NCI-H1092 treated with DMSO at 0.1 percent for 48 hours (cell line): ENCODE data around the gene CYTH4.

Experiments
- DNase-seq: peaks from one replicate; lab custom pipeline; 2025; lab: John Stamatoyannopoulos, UW

CYTH4 gene

DNA sequence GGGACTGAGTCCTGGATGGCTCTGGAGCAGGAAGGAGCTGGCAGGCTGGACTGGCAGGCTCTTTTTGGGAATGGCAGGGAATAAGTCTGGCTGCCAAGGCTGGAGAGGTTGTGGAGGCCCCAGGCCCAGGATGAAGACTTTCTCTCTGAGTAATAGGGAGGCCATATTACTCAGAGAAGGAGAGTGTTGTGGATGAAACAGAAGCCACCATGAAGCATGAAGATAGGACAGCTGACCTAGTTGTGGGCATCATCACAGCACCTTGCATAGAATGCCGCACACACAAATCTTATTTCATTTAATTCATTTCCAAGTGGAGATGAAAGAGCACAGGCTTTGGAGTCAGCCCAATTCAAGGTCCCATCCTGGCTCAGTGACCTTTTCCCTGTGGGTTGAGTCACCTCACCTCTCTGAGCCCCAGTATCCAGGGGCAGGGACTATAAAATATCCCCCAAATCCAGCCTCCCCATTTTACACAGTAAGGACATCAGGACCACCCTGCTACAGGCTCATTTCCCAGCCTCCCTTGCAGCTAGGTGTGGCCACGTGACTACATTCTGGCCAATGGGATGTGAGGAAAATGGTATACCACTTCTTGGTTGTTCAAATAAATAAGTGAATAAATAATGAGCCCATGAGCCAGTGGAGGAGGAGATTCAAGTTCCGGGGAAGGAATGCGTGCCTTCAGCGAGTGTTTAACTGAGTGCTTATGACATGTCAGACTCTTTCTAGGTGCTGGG is 9.4 kb downstream of the CYTH4 start:
- DNase-seq: no peak

DNA sequence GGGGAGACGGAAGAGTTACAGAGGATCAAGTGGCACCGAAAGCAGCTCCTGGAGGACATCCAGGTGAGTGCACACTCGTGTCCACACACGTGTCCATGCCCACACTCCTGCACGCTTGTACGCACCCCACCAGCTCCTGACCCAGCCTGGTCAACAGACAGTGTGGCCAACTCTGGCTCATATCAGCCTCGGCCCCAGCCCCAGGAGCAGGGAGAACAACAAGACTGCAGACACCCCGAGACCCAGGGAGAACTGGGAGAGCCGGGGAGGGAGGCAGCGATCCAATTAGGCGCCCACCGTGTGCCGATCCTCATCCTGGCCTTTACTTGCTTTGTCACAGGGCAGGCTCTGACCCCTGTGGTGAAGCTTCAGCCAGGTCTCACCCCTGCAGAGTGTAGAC is 10.3 kb downstream of the CYTH4 start:
- DNase-seq: no peak

DNA sequence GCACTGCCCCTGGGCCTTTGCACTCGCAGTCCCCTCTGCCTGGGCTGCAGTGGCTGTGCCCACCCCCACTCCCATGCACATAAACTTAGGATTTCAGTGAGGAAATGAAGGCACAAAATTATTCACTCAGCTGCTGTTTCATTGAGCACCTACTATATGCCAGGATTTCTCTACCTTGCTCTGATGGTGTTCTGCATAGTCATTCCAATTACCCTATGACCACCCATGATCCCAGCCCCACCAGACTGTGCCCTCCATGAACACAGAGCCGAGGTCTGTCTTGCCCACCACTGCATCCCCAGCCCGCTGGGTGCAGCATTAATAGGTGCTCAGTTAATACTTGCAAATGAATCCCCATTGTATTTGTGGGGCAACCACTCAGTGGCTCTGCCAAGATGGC is 10.9 kb downstream of the CYTH4 start:
- DNase-seq: no peak

DNA sequence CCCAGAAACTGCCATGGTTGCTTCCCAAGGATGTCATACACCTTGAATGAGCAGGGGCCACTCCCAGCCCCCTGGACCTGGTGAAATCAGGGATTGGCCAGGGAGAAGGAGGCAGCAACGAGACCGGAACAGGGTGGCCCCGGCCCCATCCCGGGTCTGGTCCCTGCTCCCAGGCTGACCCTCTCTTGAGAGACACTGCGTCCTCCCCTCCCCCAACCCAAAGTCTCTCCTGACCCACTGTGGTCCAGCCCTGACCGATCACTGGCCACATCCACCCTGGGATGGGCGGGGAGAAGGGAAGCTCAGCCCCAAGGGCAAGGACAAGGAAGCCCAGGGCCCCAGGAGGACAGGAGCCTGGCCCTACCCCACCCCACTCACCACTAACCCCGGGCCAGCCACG is 12.4 kb downstream of the CYTH4 start:
- DNase-seq: no peak

DNA sequence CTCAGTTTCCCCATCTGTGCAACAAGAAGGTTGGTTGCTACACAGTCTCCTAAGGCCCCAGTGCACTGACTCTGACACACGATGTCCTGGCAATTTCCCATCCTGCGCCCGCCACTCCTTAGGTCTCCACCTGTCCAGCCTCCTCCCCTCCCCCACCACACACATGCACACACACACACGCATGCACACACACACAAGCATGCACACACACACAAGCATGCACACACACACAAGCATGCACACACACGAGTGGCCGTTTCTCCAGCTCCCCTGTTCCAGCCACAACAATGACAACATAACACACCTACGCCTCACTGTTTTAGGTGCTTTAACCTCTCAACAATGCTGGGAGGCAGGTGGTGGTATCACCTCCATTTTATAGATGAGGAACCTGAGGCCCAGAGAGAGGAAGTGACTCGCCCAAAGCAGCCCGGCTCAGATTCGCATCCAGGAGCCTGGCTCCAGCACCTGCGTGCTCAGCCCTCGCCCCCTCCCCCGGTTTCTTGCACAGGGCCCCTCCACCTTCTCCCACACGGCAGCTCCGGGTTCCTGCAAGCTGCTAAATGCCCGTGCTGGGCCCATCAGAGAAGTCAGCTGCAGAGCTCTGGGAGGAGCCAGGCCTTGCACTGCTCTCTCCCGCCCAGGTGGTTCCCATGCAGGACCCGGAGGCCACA is 13.0 kb downstream of the CYTH4 start:
- no peak for DNase-seq

DNA sequence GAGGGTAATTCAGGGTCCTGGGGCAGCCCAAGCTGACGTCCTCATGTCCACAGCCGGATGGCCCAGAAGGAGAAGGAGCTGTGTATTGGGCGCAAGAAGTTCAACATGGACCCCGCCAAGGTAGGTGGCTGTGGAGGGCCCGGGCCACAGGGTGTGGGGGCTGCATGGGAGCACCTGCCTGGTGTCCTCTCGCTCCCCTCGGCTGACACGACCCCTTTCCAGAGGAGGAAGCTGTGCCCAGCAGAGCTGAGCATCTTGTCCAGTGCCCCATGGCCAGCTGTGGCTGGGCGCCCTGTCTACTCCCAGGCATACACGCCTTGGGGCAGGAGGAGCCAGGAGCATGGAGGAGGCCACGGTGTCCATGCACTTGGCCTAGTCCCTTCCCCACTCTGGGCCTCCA is 13.6 kb downstream of the CYTH4 start:
- DNase-seq: no peak

DNA sequence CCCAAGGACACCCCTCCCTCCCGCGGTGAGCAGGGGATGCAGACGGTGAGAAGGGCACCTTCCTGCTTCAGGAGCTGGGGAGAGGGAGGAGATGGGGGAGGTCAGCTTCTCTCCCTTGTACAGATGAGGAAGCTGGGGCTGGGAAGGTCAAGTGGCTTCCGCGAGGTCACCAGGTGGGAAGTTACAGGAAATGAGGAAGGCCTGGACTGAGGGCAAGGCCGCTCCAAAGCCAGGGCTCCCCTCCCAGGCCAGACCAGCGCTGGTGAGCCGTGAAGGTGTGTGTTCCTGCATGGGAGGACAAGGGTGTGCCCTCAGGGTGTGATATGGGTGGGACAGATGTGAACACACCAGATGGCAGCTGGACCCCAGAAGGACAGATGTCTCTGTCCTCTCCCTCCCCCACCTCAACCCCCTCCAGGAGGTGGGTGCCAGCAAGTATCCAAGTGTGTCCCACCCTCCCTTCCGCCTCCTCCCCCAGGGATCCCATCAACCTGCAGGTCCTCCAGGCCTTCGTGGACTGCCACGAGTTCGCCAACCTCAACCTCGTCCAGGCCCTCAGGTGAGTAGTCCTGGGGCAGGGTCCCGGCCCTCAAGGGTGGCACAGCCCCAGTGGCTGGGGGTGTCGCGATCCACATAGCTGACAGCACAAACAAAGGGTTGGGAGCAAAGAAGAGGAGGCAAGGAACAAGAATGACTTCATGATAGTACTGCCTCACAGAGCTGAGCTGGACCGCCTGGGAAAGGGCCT is 16.6 kb downstream of the CYTH4 start:
- DNase-seq: no peak

DNA sequence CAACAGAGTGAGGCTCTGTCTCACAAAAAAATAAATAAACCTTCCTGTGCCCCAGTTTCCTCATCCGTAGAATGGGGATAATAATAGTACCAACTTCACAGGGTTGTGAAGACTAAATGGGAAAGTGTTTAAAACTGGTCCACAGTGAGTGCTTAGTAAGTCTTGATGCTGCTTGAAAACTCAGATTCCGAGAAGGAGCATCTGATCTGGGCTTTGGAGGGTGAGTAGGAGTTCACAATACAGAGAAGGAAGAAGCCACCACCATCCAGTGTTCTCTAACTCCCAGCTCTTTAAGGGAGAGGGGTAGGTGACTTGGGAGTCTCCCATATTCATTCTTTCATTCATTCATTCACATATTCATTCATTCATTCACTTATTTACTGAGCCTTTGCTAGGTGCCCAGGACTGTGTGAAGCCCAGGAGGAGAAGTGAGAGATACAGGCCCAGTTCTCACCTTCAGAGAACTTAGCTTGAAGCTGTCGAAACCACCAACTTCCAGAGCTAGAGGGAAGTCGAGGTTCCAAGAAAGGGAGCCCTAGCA is 17.7 kb downstream of the CYTH4 start:
- no peak for DNase-seq

DNA sequence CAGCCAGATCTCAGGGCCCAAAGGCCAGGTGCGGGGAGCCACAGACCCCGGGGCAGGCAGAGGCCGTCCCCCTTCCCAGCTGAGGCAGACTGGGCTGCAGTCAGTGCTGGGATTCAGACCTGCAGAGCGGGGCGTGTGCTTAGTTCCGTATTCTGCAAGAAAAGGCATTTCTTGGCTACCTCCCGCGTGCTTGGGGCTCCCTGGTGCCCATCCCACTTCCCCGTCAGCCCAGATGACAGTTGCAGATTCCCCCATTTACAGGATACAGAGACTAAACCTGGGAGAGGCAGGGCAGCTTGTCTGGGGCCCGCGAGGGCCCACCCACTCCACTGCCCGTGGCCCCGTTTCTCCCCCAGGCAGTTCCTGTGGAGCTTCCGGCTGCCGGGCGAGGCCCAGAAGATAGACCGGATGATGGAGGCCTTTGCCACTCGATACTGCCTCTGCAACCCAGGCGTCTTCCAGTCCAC is 18.3 kb downstream of the CYTH4 start:
- DNase-seq: no peak

DNA sequence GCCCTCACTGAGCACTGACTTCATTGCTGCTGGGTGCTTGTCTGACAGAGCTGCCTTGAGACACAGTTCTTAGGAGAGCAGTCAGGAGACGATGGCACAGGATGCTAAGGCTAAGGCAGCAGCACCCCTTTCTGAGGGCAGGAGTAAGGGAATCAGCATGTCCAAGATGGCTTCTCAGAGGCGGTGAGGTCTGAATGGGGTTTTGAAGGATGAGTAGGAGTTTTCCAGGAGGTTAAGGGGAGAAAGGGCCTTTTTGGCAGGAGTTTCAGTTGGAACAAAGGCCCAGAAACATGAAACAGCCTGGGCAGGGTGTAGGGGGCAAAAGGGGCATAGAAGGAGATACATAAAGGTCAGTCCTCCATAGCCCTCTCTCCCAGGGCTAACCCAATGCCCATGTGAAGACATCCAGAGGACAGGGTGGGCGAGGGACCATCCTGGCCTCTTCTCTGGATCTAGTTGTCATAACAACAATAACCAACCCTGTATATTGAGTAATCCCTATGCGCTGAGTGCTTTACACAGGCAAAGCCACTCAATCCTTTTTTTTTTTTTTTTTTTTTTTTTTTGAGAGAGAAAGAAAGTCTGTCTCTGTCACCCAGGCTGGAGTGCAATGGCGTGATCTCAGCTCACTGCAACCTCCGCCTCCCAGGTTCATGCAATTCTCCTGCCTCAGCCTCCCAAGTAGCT is 19.0 kb downstream of the CYTH4 start:
- no peak for DNase-seq

DNA sequence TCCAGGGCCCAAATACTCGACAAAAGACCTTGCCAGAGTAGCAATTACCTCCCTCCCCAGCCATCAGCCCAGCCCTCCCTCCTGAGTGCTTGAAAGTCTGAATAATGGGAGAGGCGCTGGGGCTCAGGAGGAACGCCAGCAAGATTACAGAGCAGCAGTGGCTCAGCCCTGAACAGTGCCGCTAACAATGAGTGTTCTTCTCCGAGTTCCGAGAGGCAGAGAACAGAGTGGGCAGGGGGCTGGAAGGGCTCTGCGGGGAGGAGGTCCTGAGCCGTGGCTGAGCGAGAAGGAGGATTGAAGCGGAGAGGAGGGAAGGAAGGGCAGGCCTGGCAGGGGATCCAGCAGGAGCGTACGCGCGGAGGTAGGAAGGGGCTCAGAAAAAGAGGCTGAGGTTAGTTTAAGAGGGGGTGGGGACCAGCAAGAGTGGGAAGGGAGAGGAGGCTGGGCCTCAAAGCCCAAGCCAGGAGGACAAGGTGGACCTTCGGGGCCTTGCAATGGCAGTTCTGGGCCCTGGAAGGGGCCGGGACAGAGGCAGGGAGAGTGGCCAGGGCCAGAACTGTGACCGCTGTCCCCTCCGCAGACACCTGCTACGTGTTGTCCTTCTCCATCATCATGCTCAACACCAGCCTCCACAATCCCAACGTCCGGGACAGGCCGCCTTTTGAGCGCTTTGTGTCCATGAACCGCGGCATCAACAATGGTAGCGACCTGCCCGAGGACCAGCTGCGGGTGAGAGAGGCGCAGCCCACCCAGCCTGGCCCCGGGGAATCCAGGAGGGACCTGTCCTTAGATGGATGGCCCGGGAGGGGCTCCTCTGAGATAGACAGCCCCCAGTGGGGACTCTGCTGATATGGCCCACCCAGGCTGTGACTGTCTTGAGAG is 20.6 kb downstream of the CYTH4 start:
- DNase-seq: no peak

DNA sequence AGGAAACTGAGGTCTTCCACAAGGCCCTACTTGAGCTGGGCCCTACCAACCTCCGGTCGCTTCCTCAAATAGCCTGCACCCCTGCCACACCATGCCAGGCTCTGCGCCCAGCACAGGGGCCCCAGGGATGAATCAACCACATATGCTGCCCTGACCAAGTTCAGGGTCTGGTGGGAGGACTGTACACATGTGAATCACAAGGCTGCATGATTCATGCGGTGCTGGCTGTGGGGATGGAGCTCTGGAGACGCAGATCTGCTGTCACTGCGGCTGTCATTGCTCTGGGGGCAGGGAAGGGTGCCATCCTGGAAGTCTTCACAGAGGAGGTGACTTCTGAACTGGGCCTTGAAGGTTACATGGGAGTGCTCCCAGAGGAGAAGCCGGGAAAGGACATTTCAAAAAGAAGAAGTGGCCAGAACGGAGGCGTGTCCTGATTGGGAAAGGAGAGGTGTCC is 21.5 kb downstream of the CYTH4 start:
- DNase-seq: no peak

DNA sequence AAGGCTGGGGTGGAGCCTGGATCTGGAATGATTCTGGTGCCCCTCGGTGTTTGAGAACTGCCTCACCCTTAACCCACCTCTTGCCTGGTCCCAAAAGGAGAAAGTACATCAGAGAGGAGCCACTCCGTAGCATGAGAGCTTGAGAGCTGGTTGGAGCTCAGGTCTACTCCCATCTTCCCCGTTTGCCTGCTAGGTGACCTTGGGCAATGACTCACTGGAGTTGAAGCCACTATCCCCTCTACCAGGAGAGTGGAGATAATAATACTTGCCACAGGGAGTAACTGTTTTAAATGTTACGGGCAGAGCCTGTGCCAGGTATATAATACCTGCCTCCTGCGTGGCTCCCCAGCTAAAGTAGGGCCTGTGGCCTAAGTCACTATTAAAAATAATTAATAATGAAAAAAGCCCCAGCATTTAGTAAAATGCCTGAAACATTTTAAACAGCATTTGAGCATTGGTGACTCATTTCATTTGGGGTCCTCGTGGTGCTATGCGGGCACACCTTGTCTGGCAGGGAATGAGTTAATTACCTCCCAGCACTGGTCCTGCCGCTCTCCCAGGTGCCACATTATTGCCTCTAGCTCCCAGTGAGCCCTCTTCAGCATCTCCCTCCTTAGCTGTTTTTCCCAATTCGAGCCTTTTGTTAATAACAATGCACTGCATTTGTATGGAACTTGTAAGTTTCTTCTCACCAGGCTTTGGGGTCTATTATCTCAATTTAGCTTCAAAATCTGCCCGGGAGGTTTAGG is 22.5 kb downstream of the CYTH4 start:
- DNase-seq: no peak

DNA sequence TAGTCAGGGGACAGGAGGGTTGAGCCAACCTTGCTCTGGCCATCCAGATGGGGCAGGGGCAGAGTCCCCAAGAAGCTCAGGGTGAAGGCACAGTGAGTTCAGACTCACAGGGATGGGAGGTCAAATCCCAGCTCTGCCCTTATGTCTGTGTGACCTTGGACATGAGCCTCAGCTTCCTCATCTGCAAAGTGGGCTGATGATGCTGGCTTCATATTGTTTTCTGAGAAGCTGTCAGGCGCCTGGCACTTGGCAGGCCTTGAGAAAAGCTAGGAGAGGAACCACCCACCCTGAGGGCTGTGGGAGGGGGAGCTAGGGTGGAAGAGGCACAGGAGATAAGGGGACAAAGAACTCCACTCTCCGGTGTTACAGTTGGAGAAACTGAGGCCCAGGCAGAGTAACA is 23.6 kb downstream of the CYTH4 start:
- DNase-seq: no peak

DNA sequence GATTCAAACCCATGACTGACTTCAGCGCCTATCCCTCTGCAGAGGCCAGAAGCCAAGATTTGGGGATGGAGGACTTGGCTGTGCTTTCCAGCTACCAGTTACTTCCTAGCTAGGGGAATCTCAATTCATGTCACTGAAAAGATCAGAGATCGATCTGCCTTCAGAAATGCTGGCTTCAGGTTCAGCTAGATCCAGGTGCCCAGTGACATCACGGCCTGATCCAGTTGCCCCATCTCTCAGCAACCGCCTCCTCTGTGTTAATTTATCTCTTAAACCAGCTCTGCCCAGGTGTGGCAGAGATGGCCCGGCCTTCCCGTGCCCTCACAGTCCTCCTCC is 24.2 kb downstream of the CYTH4 start:
- DNase-seq: no peak

DNA sequence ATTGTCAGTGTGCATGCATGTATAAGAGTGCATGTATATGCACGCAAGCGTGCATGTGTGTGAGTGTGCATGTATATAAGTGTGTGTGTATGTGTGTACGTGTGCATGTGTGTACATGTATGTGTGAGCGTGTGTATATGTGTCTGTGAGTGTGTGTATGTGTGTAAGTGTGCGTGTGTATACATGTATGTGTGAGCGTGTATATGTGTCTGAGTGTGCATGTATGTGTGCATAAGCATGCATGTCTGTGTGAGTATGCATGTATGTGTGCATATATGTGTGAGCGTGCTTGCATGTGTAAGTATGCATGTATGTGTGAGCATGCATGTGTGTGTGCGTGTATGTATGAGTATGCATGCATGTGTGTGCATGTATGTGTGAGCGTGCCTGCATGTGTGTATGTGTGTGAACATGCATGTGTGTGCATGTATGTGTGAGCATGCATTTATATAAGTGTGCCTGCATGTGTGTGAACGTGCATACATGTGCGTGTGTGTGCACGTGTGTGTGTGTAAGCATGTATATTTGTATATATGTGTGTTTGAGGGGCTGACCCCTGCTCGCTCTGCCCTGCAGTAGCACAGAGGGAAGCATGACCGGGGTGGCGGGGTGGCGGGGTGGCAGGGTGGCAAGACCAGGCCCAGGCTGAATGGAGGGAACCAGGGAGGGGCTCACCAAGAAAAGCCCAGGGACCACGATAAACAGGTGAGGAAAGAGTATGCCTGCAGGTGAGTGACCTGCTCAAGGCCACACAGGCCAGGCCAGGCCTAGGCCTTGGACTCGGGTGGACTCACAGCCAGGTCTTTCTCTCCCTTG is 26.3 kb downstream of the CYTH4 start:
- DNase-seq: no peak

DNA sequence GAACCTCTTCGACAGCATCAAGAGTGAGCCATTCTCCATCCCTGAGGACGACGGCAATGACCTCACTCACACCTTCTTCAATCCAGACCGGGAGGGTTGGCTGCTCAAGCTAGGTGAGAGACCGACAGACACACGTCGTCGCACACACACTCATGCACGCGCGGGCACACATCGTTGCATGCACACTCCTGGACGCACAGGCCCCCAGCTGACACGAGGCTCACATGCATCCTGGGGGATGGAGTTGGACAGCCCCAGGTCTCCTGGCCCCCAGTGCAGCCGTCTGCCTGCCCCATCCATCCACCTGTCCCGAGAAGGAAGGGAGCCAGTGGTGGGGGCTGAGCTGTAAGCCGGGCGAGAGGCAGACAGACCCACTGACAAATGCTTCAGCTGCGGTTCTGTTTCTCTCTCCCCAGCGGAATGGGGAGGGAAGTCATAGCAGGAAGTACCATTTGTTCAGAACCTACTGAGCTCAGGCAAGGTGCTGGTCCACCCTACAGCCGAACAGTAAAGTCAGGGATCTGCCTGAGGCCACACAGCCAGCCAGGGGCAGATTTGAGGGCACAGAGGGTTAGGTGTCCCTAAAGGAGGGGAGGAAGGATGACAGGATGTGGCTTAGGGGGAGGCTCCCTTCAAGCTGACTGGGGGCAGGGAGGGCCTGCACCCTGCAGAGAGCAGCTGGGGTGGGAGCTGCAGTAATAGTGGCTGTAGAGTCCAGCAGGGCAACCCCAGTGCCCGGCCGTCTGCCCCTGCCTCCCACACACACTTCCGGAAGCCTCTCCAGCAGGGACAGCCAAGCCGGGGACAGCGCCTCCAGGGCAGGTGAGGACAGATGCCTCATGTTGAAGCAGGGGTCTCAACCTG is 27.1 kb downstream of the CYTH4 start:
- DNase-seq: no peak

DNA sequence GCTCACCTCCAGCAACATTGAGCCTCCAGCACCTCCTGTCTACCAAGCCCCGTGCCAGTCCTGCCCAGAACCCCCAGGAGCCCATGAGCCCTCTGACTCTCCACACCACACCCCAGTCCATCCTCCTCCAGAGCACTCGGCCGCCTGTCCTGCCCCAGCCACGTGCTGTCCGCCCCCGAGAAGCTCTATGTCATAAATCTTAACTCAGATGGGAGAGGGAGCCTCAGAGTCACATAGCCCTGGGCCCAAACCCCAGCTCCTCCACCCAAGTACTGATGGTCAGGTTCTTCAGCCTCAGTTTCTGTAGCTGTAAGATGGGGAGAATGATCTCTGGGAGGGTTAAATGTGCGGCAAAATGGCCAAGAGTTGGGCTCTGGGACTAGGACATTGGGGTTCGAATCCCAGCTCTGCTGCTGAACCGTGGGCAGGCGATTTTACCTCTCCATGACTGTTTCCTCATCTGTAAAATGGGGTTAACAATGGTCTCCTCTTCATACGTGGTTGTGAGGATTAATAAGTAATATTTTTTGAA is 27.8 kb downstream of the CYTH4 start:
- no peak for DNase-seq
